ENCODE data around the gene NUMB. TPM values are rescaled to one million over a fixed set of nuclear protein-coding genes. Genes with fewer than 3 reads are reported as not detected.
"Not testable (repeated sequence)": the region's sequence is repeated elsewhere in the genome, so short reads cannot be mapped to it uniquely, and the experiment has no call there.

Gene NUMB
- total and polyA plus RNA-seq, 2 experiments from 2014 or later: 64.8 to 142 TPM

- Histone ChIP-seq H2AFZ (0 out of 2 replicates have a peak overlapping the region, but pooled peaks have one; percentile 25), H3K27ac (peak overlapping the region; percentile 56), H3K4me2 (ENCODE audit: unreplicated experiment) (peak overlapping the region; percentile 24), H3K79me2 (ENCODE audit: insufficient read depth) (peaks cover 92% of the 10 kb centered on the region), H3K27me3 (replicated peaks; ENCODE audit: insufficient read depth) (no peaks in the 10 kb centered on the region), H3K9ac (peak overlapping the region; percentile 26; the same call in 1 of the 2 replicates), H3K9me3 (ENCODE audit: low read depth) (no peaks in the 10 kb centered on the region), H4K20me1 (ENCODE audit: insufficient read depth) (no peaks in the 10 kb centered on the region), H3K9me2 (ENCODE audit: insufficient read depth) (no peaks in the 10 kb centered on the region), H3F3A (ENCODE audit: insufficient read depth) (peaks cover 57% of the 10 kb centered on the region), H3K4me3 (peak overlapping the region; percentile 21; the same call in 1 of the 2 replicates), H3K4me1 (ENCODE audit: insufficient read depth) (peaks cover 16% of the 10 kb centered on the region), H3K36me3 (ENCODE audit: low read depth) (peaks cover 24% of the 10 kb centered on the region)
- no peak for DNase-seq
- 76 to 81% methylated on average over 2 of the region's 2 CpGs for WGBS, 2 experiments (ENCODE audit: low coverage in 1 of 2, low lambda C conversion rate in 2 of 2, missing lambda C conversion rate in 2 of 2)
- no peak for TF ChIP-seq EZH2 (IDR thresholded peaks at IDR 0.05; ENCODE audit: insufficient read depth, poor library complexity, severe bottlenecking)
- no peak for TF ChIP-seq EZH2phosphoT487 (IDR thresholded peaks at IDR 0.05; ENCODE audit: insufficient read depth, low read depth)
- in situ Hi-C loops (cut with MboI): no loop called here
These were observed 146.7 kb downstream of the NUMB start for GRCh38 chr14:73311708-73312030.

GRCh38 chr14:73309207-73309606 is 149.1 kb downstream of the NUMB start:
- peaks cover 16% of the 10 kb centered on the region for H3K4me1 ChIP-seq (ENCODE audit: insufficient read depth)
- in situ Hi-C loops (cut with MboI); H3K9ac ChIP-seq; DNase-seq; H3K9me2 ChIP-seq (ENCODE audit: insufficient read depth); H3K27me3 ChIP-seq (replicated peaks; ENCODE audit: insufficient read depth); H3K27ac ChIP-seq; H3K9me3 ChIP-seq (ENCODE audit: low read depth); H4K20me1 ChIP-seq (ENCODE audit: insufficient read depth); H3K4me3 ChIP-seq; H3K4me2 ChIP-seq (ENCODE audit: unreplicated experiment); H2AFZ ChIP-seq: not testable (repeated sequence)
- 91 to 94% methylated on average over 1 of the region's 1 CpG for WGBS, 2 experiments (ENCODE audit: low coverage in 1 of 2, low lambda C conversion rate in 2 of 2, missing lambda C conversion rate in 2 of 2)
- H3F3A ChIP-seq (ENCODE audit: insufficient read depth): peaks cover 44% of the 10 kb centered on the region
- peaks cover 92% of the 10 kb centered on the region for H3K79me2 ChIP-seq (ENCODE audit: insufficient read depth)
- peaks cover 24% of the 10 kb centered on the region for H3K36me3 ChIP-seq (ENCODE audit: low read depth)

GRCh38 chr14:73307261-73307660 is 151.1 kb downstream of the NUMB start:
- H3K9ac ChIP-seq: no peak overlapping the region
- H3K27ac ChIP-seq: no peak overlapping the region
- WGBS, 2 experiments (ENCODE audit: low coverage in 1 of 2, low lambda C conversion rate in 2 of 2, missing lambda C conversion rate in 2 of 2): 97 to 100% methylated on average over 3 of the region's 3 CpGs
- no peak overlapping the region for H3K4me3 ChIP-seq
- H2AFZ ChIP-seq: no peak overlapping the region
- H3K4me1 ChIP-seq (ENCODE audit: insufficient read depth): peaks cover 16% of the 10 kb centered on the region
- H3K9me2 ChIP-seq (ENCODE audit: insufficient read depth): no peaks in the 10 kb centered on the region
- peaks cover 24% of the 10 kb centered on the region for H3K36me3 ChIP-seq (ENCODE audit: low read depth)
- TF ChIP-seq EZH2 (IDR thresholded peaks at IDR 0.05; ENCODE audit: insufficient read depth, poor library complexity, severe bottlenecking) (no peak), EZH2phosphoT487 (IDR thresholded peaks at IDR 0.05; ENCODE audit: insufficient read depth, low read depth) (no peak)
- no peaks in the 10 kb centered on the region for H3K27me3 ChIP-seq (replicated peaks; ENCODE audit: insufficient read depth)
- H3F3A ChIP-seq (ENCODE audit: insufficient read depth): peaks cover 42% of the 10 kb centered on the region
- DNase-seq: no peak
- H3K79me2 ChIP-seq (ENCODE audit: insufficient read depth): peaks cover 94% of the 10 kb centered on the region
- no peak overlapping the region for H3K4me2 ChIP-seq (ENCODE audit: unreplicated experiment)
- H3K9me3 ChIP-seq (ENCODE audit: low read depth): no peaks in the 10 kb centered on the region
- H4K20me1 ChIP-seq (ENCODE audit: insufficient read depth): no peaks in the 10 kb centered on the region
- in situ Hi-C loops (cut with MboI): no loop called here

GRCh38 chr14:73305499-73305898 is 152.8 kb downstream of the NUMB start:
- H4K20me1 ChIP-seq (ENCODE audit: insufficient read depth): no peaks in the 10 kb centered on the region
- DNase-seq: no peak
- WGBS, 2 experiments (ENCODE audit: low coverage in 1 of 2, low lambda C conversion rate in 2 of 2, missing lambda C conversion rate in 2 of 2): 64 to 65% methylated on average over 3 of the region's 3 CpGs
- H3K4me3 ChIP-seq: no peak overlapping the region
- peaks cover 19% of the 10 kb centered on the region for H3K36me3 ChIP-seq (ENCODE audit: low read depth)
- H2AFZ ChIP-seq: no peak overlapping the region
- H3K9me2 ChIP-seq (ENCODE audit: insufficient read depth): no peaks in the 10 kb centered on the region
- in situ Hi-C loops (cut with MboI): no loop called here
- H3K4me2 ChIP-seq (ENCODE audit: unreplicated experiment): no peak overlapping the region
- peaks cover 3% of the 10 kb centered on the region; the same call in 1 of the 2 replicates for H3K4me1 ChIP-seq (ENCODE audit: insufficient read depth)
- TF ChIP-seq EZH2phosphoT487 (IDR thresholded peaks at IDR 0.05; ENCODE audit: insufficient read depth, low read depth) (no peak), EZH2 (IDR thresholded peaks at IDR 0.05; ENCODE audit: insufficient read depth, poor library complexity, severe bottlenecking) (no peak)
- H3K9me3 ChIP-seq (ENCODE audit: low read depth): no peaks in the 10 kb centered on the region
- H3K79me2 ChIP-seq (ENCODE audit: insufficient read depth): peaks cover 94% of the 10 kb centered on the region
- H3K9ac ChIP-seq: no peak overlapping the region
- no peaks in the 10 kb centered on the region for H3K27me3 ChIP-seq (replicated peaks; ENCODE audit: insufficient read depth)
- no peak overlapping the region for H3K27ac ChIP-seq
- peaks cover 37% of the 10 kb centered on the region for H3F3A ChIP-seq (ENCODE audit: insufficient read depth)

Measured in GM23248 (cell line).